Fibroblast of gingiva (primary cell): ENCODE data around the gene GSKIP.

ENCODE experiments used
- DNase-seq: peaks from one replicate; pipeline ENCODE4 v3.0.0-alpha.2; 2011; ENCODE audit warnings: low read depth

The GSKIP gene

DNA sequence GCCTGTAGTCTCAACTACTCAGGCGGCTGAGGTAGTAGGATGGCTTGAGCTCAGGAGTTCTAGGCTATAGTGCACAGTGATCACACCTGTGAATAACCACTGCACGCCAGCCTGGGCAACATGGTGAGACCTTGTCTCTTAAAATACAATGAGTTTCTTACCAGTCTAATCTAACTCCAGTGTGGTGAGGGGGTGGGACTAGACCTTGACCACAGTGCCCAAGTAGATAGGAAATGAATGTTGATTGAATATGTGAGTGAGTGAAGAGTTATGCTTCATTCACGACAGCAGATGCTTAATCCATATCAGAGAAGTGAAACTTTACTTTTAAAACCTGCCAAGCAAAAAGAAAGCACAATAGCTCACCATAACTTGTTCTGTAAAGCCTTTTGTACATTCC is 17.4 kb downstream of the GSKIP start:
- DNase-seq = no peak

DNA sequence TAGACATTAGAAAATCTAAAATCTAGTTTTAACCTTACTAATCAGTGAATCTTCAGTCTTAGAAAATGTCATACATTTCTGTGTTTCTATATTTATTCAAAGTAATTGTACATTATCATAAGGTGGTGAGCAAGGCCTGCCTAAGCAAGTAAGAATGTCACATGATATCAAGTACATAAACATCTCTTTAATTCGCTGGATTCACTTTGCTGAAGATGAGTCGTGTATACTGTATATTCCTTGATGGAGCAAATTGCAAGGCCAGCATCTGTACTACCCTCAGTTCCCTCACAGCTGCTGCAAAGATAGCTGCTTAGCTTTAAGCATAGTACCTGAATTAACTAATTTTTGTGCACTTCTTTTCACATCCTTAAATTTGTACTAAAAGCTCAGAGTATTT is 20.1 kb downstream of the GSKIP start:
- no peak for DNase-seq

DNA sequence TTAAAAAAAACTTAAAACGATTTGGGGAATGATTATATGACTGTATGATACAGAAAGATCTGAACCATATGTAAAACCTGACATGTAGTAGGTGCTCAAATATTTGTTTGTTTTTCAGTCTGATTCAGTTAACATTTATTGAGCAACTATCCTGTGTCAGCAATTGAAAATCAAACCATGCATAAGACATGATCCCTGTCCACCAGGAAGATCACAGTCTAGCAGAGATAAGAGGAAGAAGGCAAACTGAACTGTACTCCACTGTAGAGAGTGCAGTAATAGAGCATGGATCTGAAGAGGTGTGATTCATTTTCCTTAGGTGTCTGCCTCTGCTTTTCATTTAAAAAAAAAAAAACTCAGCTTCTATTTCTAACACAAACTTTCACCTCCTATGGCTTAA is 20.7 kb downstream of the GSKIP start:
- no peak for DNase-seq

DNA sequence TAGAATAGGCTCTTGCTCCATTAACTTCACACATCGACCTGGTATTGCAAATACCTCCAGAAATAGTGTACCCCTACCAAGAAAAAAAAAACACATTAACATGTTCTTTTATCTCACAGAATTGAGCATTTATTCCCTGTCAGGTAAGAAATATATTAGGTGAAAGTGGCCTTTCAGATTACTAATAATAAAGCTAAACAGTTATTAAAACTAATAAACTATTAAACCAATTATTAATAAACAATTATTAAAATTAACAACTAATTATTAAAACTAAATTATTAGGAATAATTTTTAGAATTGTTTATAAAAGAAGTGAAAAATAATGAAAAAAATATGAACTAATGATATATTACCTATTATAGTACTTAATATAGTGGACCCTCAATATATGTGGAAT is 21.4 kb downstream of the GSKIP start:
- no peak for DNase-seq

DNA sequence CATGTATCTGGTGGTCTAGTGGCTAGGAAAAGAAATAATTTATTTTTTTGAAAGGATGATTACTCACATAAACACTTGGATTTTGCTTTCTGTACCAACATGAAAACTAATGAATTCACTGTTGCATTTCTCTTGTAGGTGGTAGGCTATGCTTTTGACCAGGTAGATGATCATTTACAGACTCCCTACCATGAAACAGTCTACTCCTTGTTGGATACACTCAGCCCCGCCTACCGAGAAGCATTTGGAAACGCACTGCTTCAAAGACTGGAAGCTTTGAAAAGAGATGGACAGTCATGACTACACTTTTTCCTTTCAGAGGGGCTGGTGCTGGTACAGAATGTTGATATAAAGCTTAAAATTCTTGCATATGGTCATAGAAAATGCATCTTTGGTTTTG is 22.1 kb downstream of the GSKIP start:
- DNase-seq = no peak

DNA sequence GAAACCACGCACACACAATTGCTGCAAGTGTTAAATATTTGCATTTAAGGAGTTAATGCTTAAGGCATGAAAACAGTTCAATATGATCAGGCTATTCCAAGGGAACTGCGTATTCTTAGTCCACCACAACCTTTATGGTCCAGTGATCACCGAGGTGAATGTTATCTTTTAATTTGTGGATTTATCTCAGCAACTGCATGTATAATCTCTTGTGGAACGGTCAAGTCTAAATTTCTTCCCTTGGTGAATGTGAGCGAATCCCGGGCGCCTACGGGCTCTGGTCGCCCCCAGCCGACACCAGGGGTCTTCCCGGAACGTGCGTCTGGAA is 27.6 kb downstream of the GSKIP start:
- DNase-seq = no peak

DNA sequence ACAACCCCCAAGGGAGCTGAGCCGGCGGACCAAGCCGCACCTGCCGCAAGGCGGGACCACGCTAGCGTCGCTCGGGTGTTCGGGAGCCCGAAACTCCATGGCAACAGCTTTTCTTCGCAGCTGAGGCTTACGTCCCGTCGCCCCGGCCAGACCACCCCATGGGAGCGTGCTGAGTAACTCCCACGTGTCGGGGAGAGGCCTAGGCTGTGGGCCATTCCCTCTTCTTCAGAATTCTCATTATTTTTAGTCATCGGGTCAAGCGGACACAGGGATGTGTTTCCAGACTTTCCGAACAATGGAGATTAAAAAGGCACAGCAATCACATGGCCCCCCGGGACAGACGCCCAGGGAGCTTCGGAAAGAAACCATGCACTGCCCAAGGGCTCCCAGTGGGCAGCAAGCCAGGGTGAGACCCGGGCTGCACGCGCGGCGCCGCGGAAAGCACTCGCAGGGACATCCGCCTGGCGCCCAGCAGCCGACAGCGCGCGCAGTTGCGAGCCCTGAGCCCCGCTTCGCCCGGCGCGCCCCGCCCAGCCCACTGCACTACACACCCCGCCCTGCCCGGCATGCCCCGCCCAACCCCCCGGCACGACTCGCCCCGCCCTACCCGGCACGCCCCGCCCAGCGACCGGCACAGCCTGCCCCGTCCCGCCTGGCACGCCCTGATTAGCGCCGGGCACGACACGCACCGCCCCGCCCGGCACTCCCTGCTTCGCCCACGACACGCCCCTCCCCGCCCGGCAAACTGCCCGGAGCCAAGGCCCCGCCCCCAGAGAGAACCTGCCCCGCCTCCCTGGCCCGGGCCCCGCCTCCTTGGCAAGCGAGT is 28.2 kb downstream of the GSKIP start:
- peak; percentile 96 for DNase-seq

DNA sequence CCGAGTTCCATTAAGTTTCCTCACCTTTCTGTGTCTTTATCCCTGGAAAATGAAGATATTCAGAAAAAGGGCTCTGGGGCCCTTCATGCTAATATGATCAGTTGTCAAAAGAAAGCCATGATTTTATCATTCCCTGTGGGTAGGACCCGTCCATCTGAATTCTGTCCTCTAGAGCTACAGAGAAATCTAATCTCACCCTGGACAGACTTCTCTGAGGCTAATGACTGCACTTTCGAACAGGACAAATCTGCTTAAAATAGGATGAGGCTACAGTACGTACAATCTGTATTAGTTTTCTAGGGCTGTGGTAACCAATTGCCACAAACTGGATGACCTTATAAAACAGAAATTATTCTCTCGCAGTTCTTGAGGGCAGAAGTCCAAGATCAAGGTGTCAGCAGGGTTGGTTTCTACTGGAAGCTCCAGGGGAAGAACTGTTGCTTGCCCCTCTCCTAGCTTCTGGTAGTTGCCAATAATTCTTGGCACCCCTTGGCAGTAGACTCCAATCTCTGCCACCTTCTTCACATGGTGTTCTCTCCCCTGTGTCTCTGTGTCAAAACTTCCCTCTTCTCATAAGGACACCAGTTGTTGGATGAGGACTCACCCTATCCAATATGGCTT is 29.9 kb downstream of the GSKIP start:
- no peak for DNase-seq

DNA sequence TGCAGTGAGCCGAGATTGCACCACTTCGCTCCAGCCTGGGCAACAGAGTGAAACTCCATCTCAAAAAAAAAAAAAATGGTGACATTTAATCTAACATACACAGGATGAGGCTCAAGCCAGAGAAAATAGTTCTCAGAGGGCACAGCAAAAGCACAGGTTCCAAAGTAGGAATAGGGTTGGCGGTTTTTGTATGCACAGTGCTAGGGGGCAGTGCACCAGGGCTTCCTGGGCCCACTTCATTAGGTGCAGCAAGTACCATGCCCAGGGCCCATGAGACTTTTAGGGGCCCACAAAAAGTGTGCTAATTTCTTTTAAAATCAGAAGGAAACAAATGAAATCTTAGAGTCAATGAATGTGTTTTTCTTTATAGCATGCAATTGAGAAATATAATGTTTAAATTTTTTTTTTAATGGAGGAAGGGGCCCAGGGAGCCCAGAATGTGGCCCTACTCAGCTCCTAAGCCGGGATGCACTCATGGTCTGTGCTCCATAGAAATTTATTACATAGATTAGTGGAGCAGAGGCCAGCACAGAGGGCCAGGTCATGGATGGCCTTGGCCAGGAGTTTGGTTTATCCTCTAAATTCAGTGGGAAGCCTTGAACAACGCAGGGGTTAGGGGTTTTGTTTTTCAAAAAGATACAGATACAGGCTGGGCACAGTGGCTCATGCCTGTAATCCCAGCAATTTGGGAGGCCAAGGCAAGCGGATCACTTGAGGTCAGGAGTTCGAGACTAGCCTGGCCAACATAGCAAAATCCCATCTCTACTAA is 30.9 kb downstream of the GSKIP start:
- no peak for DNase-seq

DNA sequence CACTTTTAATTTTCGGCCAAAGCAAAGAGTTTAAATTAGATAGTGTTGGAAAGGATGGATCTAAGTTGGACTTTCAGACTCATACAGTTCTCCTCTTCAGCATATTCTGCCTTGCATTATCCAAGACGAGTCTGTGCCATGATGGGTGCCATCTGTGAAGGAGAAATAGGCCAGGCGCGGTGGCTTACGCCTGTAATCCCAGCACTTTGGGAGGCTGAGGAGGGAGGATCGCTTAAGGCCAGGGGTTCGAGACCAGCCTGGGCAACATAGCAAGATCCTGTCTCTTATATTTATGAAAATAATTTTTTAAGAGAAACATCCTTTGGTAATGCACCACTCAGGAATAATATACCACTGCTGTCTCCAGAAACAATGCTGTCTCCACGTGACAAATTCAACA is 35.1 kb downstream of the GSKIP start:
- DNase-seq = no peak

DNA sequence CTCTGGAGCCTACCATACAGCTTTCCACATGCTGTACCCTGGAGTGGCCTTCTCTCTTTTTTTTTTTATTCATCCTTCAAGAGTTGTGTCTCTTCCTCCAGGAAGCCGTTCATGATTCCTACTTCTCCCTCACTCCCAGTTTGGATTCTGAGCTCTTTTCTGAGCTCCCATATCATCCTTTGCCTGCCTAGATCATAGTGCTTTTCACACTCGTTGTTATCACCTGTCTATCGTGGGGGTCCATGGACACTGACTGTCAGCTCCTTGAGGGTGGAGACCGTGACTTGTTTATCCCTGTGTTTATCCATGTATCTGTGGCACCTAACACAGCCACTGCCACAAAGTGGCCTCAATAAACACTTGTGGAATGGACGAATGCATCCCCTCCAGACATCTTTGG is 35.6 kb downstream of the GSKIP start:
- DNase-seq = no peak

DNA sequence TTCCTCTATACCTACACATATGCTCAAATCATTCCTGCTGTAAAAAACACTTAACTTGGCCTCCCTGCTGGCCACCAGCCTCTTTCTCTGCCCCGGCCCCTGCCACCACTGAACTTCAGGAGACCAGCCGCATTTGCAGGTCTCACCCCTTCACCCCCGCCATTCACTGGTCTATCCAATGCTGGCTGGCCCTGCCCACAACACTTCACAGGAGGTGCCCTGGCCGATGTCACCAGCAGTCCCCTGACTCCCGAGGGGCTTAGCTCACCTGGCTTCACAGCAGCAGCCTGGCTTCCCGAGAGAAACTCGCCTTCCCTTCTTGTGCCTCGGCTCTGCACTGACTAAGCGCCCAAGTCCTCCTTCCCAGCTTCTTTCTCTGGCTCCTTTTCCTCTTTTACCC is 36.1 kb downstream of the GSKIP start:
- DNase-seq = no peak

DNA sequence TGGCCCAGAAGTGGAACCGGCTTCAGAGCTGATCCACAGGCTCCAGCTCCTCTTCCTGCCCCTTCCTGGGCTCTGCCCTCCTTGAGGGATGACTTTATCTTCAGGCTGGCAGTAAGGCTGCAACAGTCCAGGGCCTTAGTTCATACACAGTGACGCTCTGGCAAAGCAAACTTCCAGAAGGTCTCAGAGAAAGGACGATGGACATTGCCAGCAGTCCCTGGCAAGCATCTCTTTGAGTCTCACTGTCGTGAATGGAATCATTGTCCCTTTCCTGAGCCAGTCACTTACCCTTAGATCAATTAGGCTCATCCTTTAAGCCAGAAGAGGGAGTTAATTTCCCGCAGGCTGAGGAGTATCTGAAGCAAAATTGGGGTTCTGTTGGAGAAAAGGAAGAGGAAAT is 37.2 kb downstream of the GSKIP start:
- no peak for DNase-seq

DNA sequence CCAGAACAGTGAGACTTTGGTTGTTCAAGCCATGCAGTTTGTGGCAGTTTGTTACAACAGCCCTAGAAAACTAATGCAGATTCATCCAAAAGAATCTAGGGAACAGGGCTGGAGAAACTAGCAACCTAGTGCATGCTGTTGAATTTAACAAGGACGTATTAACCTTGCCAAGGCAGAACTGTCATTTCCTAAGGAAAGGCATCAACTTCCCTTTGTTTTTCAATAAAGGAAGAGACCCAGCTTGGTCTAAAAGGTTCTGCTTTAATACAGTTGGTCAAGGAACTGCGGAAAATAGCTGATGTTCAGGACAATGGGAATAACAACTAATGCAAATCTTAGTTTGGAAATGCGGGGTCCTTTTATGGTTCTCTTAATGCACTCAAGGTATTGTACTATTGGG is 40.1 kb downstream of the GSKIP start:
- no peak for DNase-seq

DNA sequence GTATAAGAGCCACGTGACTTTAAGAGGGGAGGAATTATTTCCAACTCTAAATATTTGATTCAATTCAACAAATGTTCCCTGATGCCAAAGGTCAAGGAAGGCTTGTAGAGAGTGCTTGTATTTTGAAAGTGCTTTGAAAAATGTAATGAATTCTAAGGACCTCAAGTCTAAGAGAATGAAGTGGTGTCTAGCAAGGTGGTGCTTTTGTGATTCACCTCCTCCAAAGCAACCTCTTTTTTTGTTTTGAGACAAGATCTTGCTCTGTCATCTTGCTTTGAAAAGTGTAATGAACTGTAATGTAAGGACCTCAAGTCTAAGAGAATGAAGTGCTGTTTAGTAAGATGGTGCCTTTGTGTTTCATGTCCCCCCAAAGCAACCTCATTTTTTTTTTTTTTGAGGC is 42.4 kb downstream of the GSKIP start:
- DNase-seq = no peak

DNA sequence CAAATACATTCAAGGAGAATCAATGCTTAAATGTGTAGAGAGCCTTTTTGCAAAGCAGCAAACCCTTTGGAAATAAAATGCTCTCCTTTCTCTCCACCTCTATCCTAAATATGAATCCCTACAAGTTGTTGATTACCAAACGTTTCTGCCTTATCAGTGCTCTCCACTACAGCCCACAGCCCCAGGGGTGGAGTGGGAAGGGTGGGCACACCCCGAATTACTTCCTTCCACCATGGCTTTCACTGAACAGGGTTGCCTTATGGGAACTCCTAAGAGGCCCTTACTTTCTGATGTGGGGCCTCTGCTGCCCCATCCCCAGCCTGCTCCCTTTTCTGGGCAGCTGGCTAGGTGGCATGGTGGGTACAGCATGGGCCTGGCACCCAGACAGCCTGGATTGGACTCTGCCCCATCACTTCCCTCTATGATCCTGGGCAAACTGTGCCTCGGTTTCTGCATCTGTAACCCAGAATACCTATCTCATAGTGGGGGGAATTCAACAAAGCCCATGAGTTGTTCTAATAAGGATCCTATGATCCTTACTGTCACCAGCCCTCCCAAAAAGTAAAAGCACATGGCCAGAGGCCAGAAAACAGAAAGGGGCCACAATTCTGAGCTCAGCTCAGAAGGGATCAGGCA is 44.7 kb downstream of the GSKIP start:
- no peak for DNase-seq

DNA sequence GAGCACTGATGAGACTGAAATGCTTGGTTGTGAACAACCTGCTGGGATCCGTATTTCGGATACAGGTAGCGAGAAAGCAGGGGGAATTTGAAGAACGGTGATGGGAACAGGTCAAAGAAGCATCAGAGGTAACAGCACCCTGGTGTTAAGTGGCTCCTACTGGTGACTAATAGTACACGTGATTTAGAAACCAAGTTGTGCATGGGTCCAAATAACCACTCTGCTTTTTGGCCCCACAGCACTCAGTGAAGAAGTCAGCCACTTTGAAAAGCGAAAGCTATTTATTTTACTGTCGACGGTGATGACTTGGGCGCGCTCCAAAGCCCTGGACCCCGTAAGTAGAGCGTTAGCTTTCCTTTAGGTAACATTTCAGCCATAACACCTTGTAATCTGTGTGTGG is 45.3 kb downstream of the GSKIP start:
- no peak for DNase-seq

DNA sequence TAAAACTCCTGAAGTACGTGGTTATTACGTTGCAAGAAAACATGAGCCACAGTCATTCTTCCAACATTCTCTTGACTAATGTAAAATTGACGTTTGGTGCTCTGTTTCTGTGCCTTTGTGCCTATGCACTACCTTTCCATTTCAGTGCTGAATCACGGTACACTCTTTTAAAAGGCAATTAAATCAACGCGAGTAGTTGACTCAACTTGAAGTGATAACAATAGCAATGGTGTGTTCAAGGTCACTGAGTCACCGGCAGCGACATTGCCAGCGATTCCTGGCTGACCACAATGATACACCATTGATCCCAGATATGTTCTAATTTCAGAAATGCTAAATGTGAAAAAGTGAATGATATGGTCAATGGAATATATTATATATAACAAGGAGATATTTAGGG is 46.4 kb downstream of the GSKIP start:
- no peak for DNase-seq

DNA sequence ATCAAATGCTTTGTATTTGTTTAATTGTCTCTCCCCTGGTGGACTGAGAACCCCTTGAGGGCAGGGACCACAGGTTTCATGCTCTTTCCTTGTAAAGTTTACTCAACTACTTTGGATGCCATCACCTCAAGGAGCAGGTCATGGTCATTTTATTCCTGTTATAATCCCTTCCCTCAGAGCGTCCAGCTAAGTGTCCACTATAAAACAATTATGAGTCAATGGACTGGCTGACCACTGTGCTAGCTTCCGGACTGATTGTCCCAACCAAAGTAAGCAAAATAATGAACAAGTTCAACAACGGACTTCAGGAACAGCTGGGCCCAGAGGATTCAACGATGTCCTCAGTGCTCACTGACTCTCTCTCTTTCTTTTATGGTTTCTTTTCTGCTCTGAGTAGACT is 46.8 kb downstream of the GSKIP start:
- DNase-seq = no peak

DNA sequence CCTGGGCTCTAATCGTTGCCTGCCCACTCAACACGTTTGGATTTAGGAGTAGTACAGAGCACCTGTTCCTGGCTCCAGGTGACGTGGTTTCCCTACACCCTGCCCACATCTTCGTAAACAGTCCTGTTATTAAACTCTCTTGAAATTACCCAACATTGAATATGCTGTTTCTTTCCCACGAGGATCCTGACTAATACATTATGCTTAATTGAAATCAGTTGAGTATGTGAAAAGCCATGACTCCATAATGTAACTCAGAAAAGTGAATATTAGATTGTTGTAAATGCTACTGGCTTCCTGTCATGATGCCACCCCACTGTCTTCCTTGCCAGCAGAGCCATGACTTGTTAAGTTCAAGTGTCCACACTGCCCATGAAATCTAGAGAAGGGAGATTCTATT is 50.2 kb downstream of the GSKIP start:
- peak; percentile 41 for DNase-seq

DNA sequence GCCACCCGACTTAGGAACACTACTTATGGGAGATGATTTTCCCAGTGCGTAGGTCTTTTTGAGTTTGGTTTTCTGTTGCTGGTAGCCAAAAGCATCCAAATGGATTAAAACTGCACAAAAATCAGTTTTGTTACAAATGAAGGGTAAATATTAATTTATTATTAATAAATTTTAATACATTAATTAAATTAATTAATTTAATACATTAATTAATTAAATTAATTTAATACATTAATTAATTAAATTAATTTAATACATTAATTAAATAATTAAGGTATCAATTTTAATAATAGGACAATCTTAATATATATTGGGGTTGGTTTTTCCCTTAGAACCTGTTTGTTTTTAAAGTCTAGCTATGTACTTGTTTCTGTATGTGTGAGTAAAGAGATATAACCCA is 52.2 kb downstream of the GSKIP start:
- DNase-seq = no peak

DNA sequence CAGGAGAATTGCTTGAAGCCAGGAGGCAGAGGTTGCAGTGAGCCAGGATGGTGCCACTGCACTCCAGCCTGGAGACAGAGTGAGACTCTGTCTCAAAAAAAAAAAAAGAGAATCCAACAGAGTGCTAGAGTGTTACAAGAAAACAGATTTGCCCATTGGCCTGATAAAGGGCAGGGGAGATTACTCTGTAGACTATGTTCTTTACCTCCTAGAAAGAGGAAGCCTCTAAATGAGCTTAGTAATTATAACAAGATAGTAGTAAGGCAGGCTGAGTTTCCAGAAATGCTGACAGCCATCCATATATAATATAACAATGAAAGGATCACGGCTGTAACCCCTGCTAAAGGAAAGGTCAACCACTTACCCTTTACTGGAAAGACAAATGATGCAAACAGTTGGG is 53.0 kb downstream of the GSKIP start:
- no peak for DNase-seq

DNA sequence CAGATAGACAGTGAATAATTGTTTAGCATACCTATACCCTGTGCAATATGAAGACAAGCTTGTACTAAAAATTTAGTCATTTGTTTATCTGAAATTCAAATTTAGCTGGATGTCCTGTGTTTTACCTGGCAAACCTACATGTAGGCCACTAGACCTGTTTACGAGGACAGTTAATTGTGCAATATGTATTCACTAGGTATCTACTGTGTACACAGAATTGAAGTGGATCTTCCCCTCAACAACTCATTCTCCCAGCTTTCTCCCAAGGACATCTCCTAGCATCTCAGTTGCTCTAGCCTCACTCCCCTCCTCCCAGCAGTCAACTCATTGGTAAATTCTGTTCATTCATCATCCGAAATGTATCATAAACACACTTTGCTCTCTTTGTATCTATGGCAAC is 53.9 kb downstream of the GSKIP start:
- DNase-seq = no peak
